ENCODE results near the gene CHIC2.
A peak's percentile ranks its signal among the peaks of the same experiment; 100 is the strongest.

CHIC2 gene

DNA sequence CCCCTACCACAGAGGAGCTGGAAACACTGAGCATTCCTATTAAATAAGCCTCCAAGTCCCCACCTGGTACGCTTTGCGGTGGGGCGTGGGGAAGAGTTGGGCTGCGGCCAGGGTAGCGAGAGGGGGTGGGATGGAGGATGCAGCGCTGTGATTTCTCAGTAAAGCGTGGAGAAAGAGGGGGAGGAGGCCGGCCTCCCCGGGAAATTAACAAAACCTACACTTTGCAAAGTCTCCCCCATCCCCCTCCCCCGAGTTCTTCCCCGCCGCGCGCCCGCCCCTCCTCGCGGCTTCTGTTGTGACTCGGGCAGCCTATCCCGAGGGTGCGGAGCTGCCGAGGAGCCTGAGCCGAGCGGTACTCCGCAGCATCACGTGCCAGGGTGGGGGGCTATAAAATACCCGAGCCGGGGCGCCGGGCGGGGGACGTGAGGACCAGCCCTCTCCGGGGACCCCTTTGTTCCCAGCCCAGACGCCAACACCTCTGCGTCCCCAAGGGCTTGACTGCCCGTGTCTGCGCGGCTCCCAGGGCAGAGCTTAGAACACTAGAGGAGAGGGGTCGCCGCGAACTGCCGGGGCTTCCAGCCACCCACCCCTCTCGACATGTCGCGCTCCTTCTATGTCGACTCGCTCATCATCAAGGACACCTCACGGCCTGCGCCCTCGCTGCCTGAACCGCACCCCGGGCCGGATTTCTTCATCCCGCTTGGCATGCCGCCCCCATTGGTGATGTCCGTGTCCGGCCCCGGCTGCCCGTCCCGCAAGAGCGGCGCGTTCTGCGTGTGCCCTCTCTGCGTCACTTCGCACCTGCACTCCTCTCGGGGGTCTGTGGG lies 35.6 kb upstream of the CHIC2 start, which contains the start of gene GSX2:
TSS of gene GSX2 (plus strand) at position 416 of the 827 bp plus-strand sequence. CDS start at position 598, 182 bp downstream.
- Histone ChIP-seq H3K27me3 (replicated peaks; ENCODE audit: control insufficient read depth, insufficient read depth, low read length) (peaks cover 43% of the 10 kb centered on the region), H3K9me3 (ENCODE audit: control insufficient read depth, low read length) (no peaks in the 10 kb centered on the region), H3K4me3 (ENCODE audit: low read length) (peak within 1 kb of the TSS; percentile 73), H3K9ac (ENCODE audit: low read length) (no peak within 1 kb of the TSS), H3K36me3 (ENCODE audit: control insufficient read depth, insufficient read depth, low read length, severe bottlenecking) (no peaks in the 10 kb centered on the region), H3K4me1 (ENCODE audit: control insufficient read depth, insufficient read depth, low read length) (peaks cover 27% of the 10 kb centered on the region)
- DNase-seq (ENCODE audit: low read depth): peak; percentile 70

DNA sequence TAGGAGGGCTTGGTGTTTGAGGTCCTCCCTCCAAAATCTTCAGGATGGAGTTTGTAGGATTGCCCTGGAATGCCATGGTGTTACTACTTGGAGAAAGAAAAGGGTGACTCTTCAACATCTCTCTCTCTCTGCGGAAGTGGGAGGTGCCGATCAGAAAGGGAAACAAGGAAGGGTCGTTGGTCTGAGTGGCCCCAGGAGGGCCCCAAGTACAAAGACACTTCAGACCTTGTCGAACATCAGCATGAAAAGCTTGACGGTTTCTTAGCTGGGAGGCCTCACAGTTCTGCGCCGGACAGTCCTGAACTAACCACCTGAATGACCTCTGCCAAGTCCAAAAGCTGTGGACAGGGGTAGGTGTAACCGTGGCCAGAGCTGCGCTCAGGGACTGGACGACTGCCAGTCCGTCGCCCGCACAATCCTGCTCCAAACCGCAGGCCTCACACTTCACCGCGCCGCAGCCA lies 34.9 kb upstream of the CHIC2 start:
- no peak for DNase-seq (ENCODE audit: low read depth)
- peaks cover 21% of the 10 kb centered on the region for H3K4me1 ChIP-seq (ENCODE audit: control insufficient read depth, insufficient read depth, low read length)

DNA sequence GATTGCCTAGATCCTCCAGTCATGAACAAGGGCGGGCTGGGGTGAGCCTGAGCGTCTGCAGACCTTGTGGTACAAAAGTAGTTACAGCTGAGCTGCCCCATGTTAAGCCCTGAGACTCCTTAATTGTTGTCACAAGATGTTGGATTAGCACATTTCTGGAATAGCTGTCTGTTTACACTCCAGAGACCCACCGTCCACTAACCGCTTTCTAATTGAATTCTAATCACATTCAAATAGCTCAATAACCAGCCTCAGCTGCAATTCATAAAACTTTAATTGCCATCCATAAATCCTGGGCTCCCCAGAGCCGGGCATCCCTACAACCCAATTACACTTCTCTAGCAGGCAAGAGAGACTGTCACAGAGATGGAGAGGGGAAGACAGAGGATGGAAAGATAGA lies 34.0 kb upstream of the CHIC2 start:
- Histone ChIP-seq H3K4me1 (ENCODE audit: control insufficient read depth, insufficient read depth, low read length) (peaks cover 13% of the 10 kb centered on the region), H3K27me3 (replicated peaks; ENCODE audit: control insufficient read depth, insufficient read depth, low read length) (peaks cover 47% of the 10 kb centered on the region)

More for the DNA sequence above, 34.9 kb upstream of the CHIC2 start:
- no peaks in the 10 kb centered on the region for H3K9me3 ChIP-seq (ENCODE audit: control insufficient read depth, low read length)
- H3K9ac ChIP-seq (ENCODE audit: low read length): no peak overlapping the region
- no peaks in the 10 kb centered on the region for H3K36me3 ChIP-seq (ENCODE audit: control insufficient read depth, insufficient read depth, low read length, severe bottlenecking)
- H3K4me3 ChIP-seq (ENCODE audit: low read length): no peak overlapping the region
- H3K27me3 ChIP-seq (replicated peaks; ENCODE audit: control insufficient read depth, insufficient read depth, low read length): peaks cover 43% of the 10 kb centered on the region

DNA sequence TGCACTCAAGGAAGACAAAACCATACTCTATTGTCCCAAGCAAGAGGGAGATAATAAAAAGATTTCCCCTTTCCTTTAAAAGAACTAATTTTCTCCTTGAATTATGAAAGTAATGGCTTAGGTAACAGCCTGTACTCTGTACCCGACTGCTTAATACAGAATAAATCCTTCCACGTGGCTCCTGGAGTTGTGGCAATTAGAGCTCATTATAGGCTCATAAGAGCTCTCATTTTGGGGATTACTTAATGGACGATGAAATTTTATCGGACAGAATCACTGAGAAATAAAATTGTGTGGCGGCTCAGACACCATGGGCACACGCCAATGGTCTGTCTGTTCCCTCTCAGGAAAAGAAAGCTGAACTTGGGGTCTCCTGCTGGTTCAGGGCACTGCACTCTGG lies 32.7 kb upstream of the CHIC2 start:
- H3K36me3 ChIP-seq (ENCODE audit: control insufficient read depth, insufficient read depth, low read length, severe bottlenecking): no peaks in the 10 kb centered on the region
- no peaks in the 10 kb centered on the region for H3K9me3 ChIP-seq (ENCODE audit: control insufficient read depth, low read length)
- no peak overlapping the region for H3K4me3 ChIP-seq (ENCODE audit: low read length)
- DNase-seq (ENCODE audit: low read depth): no peak
- H3K4me1 ChIP-seq (ENCODE audit: control insufficient read depth, insufficient read depth, low read length): peaks cover 14% of the 10 kb centered on the region
- peaks cover 50% of the 10 kb centered on the region for H3K27me3 ChIP-seq (replicated peaks; ENCODE audit: control insufficient read depth, insufficient read depth, low read length)
- no peak overlapping the region for H3K9ac ChIP-seq (ENCODE audit: low read length)

More for the DNA sequence above, 34.0 kb upstream of the CHIC2 start:
- H3K9me3 ChIP-seq (ENCODE audit: control insufficient read depth, low read length): no peaks in the 10 kb centered on the region
- H3K4me3 ChIP-seq (ENCODE audit: low read length): no peak overlapping the region
- H3K36me3 ChIP-seq (ENCODE audit: control insufficient read depth, insufficient read depth, low read length, severe bottlenecking): no peaks in the 10 kb centered on the region
- no peak overlapping the region for H3K9ac ChIP-seq (ENCODE audit: low read length)
- no peak for DNase-seq (ENCODE audit: low read depth)

DNA sequence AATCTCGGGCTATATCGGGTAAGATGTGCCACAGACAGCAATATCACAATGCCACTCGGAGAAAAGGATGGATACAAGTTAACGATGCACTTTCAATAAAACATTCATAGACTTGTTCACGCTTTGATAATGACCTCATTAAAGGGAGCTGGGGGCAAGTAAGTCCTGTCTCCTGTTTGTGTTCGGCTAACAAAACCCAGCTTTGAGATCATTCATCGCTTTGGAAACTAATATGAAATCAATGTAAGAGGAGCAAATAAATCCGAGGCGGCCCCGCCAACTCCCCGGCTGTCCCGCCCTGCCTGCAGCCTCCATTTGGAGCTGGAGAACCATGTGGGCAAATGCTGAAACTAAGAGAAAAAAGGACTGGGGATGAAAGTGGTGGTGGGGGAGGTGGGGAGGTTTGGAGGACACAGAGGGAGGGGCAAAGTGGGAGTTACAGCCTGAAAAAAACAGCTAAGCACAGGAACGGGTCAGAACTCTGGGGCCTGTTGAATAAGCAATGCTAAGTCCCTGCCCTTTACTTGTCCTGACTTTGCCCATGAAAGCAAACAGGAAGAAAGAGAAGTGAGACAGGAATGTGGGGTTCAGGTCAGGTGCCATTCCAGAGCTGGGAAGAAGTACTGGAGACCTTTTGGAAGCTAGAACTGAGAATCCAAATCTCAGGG lies 32.0 kb upstream of the CHIC2 start:
- H3K36me3 ChIP-seq (ENCODE audit: control insufficient read depth, insufficient read depth, low read length, severe bottlenecking): no peaks in the 10 kb centered on the region
- H3K4me3 ChIP-seq (ENCODE audit: low read length): no peak overlapping the region
- DNase-seq (ENCODE audit: low read depth): no peak
- H3K27me3 ChIP-seq (replicated peaks; ENCODE audit: control insufficient read depth, insufficient read depth, low read length): peaks cover 44% of the 10 kb centered on the region
- H3K4me1 ChIP-seq (ENCODE audit: control insufficient read depth, insufficient read depth, low read length): peaks cover 19% of the 10 kb centered on the region
- no peak overlapping the region for H3K9ac ChIP-seq (ENCODE audit: low read length)
- H3K9me3 ChIP-seq (ENCODE audit: control insufficient read depth, low read length): no peaks in the 10 kb centered on the region

DNA sequence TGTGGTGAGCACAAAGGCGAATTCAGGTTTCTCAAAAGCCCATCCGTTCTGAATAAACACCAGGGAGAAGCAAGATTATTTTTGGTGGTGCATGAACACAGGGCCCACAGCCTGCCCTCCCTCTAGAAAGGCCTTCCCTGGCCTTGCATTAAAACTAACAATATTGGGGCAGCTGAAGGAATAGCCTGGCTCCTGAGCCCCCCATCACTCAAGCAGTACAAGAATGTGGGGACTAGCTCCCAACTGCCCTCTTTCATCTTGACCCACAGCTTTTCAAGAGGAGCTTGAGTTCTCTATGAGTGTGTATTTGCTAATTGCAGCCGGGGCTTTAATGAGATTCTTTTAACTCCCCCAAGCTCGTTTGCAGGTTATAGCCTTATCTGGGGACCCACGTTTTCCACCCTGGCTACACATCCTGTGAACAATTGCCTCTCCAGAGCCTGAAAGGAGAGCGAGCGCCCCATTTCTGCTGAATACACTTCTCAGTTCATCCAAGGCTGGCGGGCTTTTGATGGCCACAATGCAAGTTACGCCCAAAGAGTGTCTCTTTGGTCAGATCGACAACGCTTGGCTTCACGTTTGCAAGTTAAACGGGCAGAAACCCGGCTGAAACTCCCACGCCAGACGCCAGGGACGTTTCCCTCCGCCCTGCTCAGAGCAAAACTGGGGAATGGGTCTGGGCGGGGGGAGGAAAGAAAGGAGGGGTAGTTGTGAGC lies 30.9 kb upstream of the CHIC2 start:
- no peaks in the 10 kb centered on the region for H3K9me3 ChIP-seq (ENCODE audit: control insufficient read depth, low read length)
- H3K4me3 ChIP-seq (ENCODE audit: low read length): no peak overlapping the region
- H3K4me1 ChIP-seq (ENCODE audit: control insufficient read depth, insufficient read depth, low read length): peaks cover 12% of the 10 kb centered on the region

DNA sequence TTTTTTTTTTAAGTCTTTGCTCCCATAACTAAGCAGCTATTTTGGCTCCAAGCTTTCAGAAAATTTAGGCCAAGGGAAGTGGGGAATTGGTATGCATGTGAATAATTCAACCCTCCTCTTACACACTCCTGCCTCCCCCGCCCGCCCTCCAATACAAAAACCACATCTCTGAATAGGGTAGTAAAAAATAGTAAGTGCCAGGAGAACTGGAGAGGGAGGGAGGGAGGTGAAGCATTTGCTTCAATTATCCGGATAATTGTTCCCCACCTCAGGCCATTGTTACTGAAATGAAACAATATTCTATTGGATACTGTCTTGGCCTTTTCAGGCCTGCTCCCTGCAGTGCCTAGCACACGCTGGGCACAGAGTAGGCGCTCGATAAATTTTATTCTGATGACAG lies 30.0 kb upstream of the CHIC2 start:
- peaks cover 11% of the 10 kb centered on the region for H3K4me1 ChIP-seq (ENCODE audit: control insufficient read depth, insufficient read depth, low read length)
- H3K4me3 ChIP-seq (ENCODE audit: low read length): no peak overlapping the region
- peaks cover 33% of the 10 kb centered on the region for H3K27me3 ChIP-seq (replicated peaks; ENCODE audit: control insufficient read depth, insufficient read depth, low read length)
- no peak for DNase-seq (ENCODE audit: low read depth)
- no peaks in the 10 kb centered on the region for H3K9me3 ChIP-seq (ENCODE audit: control insufficient read depth, low read length)
- H3K36me3 ChIP-seq (ENCODE audit: control insufficient read depth, insufficient read depth, low read length, severe bottlenecking): no peaks in the 10 kb centered on the region
- H3K9ac ChIP-seq (ENCODE audit: low read length): no peak overlapping the region

More for the DNA sequence above, 30.9 kb upstream of the CHIC2 start:
- Histone ChIP-seq H3K27me3 (replicated peaks; ENCODE audit: control insufficient read depth, insufficient read depth, low read length) (peaks cover 36% of the 10 kb centered on the region), H3K9ac (ENCODE audit: low read length) (no peak overlapping the region), H3K36me3 (ENCODE audit: control insufficient read depth, insufficient read depth, low read length, severe bottlenecking) (no peaks in the 10 kb centered on the region)
- DNase-seq (ENCODE audit: low read depth): no peak

DNA sequence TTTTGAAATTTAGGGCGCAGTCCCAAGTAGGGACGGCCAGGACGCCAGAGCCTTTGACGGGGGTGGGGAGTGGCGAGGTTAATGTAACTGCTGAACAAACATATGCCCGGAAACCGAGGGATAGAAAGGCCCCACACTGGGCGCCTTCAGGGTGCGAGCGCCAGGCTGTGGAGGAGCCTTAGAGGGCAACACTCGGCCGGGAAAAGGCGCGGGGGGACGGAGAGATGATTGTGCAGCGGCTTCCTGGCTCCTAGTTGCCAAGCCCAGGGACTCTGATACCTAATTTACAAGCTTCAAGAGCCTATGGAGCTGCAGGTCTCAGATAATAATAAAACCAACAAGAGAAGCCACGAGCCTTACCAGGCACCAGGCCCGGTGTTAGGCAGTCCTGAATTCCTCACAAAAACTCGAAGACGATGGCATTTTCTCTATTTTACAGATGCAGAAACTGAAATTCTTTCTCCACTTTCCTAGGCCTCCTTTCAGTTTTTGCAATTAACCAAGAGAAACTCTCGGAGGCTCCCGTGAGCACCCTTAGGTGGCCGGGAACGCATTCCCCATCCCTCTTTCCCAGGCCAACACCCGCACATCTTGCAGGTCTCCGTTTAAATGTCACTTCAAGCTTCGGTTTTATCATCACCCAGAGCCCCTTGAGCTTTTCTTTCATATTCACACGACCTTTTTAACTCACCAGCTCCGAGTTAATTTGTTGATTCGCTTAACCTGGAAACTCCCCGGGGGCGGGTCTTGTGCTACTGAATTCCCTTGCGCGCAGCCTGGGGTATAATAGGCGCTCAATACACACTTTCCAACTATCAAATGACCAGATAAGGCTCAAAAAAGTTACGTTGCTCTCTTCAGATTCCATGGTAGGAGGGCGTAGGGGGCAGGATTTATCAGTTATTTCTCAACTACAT lies 29.2 kb upstream of the CHIC2 start:
- Histone ChIP-seq H3K9ac (ENCODE audit: low read length) (no peak overlapping the region), H3K4me3 (ENCODE audit: low read length) (no peak overlapping the region), H3K36me3 (ENCODE audit: control insufficient read depth, insufficient read depth, low read length, severe bottlenecking) (no peaks in the 10 kb centered on the region), H3K9me3 (ENCODE audit: control insufficient read depth, low read length) (no peaks in the 10 kb centered on the region), H3K27me3 (replicated peaks; ENCODE audit: control insufficient read depth, insufficient read depth, low read length) (peaks cover 26% of the 10 kb centered on the region), H3K4me1 (ENCODE audit: control insufficient read depth, insufficient read depth, low read length) (peaks cover 11% of the 10 kb centered on the region)
- DNase-seq (ENCODE audit: low read depth): no peak

DNA sequence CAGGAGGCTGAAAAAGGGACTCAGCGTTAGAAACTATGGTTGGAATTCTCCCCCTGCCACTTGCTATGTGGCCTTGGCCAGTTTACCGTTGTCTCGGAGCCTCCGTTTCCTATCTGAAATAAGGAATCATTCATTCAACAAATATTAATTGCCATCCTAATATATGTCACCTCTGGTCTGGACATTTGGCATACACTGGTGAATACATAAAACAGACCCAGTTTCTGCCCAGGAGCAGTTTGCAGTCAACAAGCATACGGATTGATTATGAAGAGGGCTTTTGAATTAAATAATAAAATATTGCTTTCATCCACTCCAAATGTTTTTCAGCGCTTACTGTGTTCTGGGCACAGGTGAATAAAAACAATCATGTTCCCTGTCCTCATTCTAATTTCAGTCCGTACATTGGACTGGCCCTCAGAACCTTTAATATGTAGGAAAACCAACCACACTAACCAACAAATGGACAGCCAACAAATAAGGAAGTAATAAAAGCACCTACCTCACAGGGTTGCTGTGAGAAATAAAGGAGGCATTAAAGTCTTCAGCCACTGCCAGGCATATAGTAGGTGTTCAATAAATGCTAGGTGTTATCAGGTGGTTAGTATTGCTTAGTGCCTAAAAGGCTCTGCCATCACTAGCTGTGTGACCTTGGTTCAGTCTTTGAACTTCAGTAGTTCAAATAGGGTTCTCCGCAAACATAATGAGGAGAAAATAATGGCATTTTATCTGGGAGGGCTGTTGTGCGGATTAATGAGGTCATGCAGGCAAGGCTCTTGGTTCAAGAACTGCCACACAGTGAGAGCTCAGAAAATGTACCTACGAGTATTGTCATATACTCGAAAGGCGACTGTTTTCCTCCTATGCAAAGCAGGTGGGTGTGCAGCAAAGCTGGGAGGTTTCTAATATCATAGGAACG lies 28.3 kb upstream of the CHIC2 start:
- peak overlapping the region; percentile 82 for H3K4me3 ChIP-seq (ENCODE audit: low read length)
- H3K27me3 ChIP-seq (replicated peaks; ENCODE audit: control insufficient read depth, insufficient read depth, low read length): peaks cover 18% of the 10 kb centered on the region

More for the DNA sequence above, 28.3 kb upstream of the CHIC2 start:
- H3K4me1 ChIP-seq (ENCODE audit: control insufficient read depth, insufficient read depth, low read length): peaks cover 11% of the 10 kb centered on the region
- H3K9ac ChIP-seq (ENCODE audit: low read length): peak overlapping the region; percentile 69
- H3K9me3 ChIP-seq (ENCODE audit: control insufficient read depth, low read length): no peaks in the 10 kb centered on the region
- DNase-seq (ENCODE audit: low read depth): no peak
- no peaks in the 10 kb centered on the region for H3K36me3 ChIP-seq (ENCODE audit: control insufficient read depth, insufficient read depth, low read length, severe bottlenecking)
